GM19099 (cell line): Measurements from ENCODE around the gene SMC3.

Experiments
- POLR2A ChIP-seq: IDR thresholded peaks from 3 replicates; pipeline ENCODE4 v1.6.1; 2011; ENCODE audit warnings: low read depth; ENCODE audit not compliant: insufficient read length; ENCODE audit errors: extremely low read depth

SMC3 gene

GRCh38 chr10:110568055-110568735 lies 700 bp downstream of the SMC3 start:
- no peak for TF ChIP-seq POLR2A

DNA sequence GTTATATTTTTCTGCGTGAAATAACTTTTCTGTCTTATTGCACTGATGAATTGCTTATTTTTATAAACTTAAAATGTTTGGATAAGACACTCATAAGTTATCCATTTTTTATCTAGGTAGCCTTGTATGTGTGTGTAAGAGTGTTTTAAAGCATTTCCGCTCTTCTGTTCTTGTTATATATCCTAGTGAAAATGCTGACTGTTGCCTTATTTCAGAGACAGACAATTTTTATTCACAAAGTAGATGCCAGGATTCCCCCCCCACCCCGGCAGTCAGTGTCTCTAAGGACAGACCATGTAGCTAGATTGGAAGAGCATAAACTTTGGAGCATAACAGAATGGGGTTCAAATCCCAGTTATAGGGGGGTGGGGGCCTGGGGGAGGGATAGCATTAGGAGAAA lies 1.6 kb downstream of the SMC3 start:
- TF ChIP-seq POLR2A, result no peak

GRCh38 chr10:110569736-110570135 lies 2.2 kb downstream of the SMC3 start:
- TF ChIP-seq POLR2A, result no peak

- TF ChIP-seq POLR2A, result no peak
Observed at GRCh38 chr10:110571093-110571743, 3.7 kb downstream of the SMC3 start.

- TF ChIP-seq POLR2A, result no peak
Observed at GRCh38 chr10:110572862-110573261, 5.4 kb downstream of the SMC3 start.

- no peak for TF ChIP-seq POLR2A
Observed at GRCh38 chr10:110574420-110574819, 6.9 kb downstream of the SMC3 start.

DNA sequence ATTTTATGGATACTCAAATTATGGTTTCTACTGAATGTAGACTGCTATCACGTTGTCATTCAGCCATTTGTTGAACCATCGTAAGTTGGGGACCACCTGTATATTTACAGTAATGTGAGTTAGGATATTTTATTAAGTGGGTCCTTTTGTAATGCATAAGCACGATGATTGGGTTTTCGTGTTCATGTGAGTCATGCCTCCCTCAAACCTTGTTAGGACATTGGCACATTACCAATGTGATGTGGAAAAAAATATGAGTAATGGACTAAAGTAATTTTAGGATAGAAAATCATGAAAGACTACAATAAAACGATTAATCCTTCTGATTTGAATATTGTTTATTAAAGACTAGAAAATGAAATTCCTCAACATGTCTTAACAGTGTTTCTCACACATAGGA lies 8.7 kb downstream of the SMC3 start:
- TF ChIP-seq POLR2A, result no peak

GRCh38 chr10:110577056-110577455 lies 9.6 kb downstream of the SMC3 start:
- TF ChIP-seq POLR2A, result no peak

GRCh38 chr10:110584006-110584405 lies 16.5 kb downstream of the SMC3 start:
- no peak for TF ChIP-seq POLR2A

DNA sequence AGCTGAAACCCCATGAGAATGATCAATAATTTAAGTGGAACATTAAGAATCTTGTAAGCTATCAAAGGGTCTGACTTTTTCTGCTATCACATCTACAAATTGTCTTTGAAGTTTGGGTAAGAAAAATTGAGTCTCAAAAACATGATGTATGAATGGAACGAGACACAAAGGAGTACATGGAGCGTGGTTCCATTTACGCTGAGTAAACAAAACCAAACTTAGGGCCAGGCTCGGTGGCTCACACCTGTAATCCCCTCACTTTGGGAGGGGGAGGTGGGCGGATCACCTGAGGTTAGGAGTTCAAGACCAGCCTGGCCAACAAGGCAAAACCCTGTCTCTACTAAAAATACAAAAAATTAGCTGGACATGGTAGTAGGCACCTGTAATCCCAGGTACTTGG lies 24.3 kb downstream of the SMC3 start:
- TF ChIP-seq POLR2A, result no peak

- TF ChIP-seq POLR2A, result no peak
Observed at GRCh38 chr10:110597476-110597875, 30.0 kb downstream of the SMC3 start.

DNA sequence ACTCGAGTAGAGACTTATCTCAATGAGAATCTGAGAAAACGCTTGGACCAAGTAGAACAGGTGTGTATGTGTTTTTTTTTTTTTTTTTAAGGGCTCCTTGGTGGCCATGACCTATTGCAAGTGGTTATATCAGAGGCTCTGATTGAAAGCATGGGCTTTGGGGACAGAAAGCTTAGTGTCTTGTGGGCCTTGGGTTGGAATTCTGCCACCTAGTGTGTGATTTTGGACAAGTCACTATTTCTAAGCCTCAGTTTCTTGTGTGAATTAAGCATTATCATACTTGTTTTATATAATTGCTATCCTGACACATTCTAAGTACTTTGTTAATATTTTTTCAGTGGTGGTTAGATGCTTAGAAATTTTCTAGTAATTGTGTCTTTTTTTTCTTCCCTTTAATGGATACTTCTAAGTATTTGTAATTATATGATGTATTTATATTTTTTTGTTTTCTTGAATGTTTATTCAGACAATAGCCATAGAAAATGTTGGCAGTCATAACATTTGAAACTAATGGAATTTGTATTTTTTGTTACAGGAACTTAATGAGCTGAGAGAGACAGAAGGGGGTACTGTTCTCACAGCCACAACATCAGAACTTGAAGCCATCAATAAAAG lies 33.1 kb downstream of the SMC3 start:
- TF ChIP-seq POLR2A, result no peak

- no peak for TF ChIP-seq POLR2A
Observed at GRCh38 chr10:110601581-110601980, 34.1 kb downstream of the SMC3 start.

DNA sequence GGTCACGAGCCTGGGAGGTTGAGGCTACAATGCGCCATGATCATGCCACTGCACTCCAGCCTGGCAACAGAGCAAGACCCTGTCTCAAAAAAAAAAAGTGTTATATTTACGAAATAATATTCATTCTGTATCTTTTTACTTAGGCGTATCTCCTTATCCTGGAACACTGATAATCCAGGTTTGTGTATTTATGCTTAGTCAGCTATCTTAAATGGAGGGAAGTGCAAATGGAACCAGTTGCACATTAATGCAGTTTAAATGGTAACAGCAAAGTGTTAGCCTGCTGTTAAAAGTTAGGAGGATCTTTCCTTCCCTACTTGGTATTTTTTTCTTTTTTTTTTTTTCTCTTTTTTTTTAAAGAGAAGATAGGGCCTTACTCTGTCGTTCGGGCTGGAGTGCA lies 40.6 kb downstream of the SMC3 start:
- no peak for TF ChIP-seq POLR2A

- no peak for TF ChIP-seq POLR2A
Observed at GRCh38 chr10:110609605-110610004, 42.1 kb downstream of the SMC3 start.

GRCh38 chr10:110610308-110610774 lies 42.8 kb downstream of the SMC3 start:
- no peak for TF ChIP-seq POLR2A

- no peak for TF ChIP-seq POLR2A
Observed at GRCh38 chr10:110612087-110612486, 44.6 kb downstream of the SMC3 start.

DNA sequence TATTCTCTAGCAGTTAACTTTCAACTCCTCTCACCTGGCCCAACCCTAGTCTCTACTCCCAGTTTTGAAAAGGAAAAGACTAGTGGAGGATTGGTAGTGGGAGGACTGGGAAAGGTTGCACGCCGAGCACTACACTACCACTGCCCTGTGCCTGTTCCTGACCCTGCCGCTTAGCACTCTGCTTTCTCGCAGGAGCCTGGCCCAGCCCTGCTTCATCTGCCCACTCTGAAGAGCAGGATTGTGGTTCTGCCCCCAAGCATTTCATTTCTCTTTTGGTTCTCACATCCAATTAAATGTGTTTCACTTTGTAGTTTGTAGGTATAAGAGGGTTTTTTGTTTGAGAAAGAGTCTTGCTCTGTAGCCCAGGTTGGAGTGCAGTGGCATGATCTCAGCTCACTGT lies 45.1 kb downstream of the SMC3 start:
- TF ChIP-seq POLR2A, result no peak
